NCI-H2171 treated with DMSO at 0.1 percent for 48 hours (cell line): ENCODE measurements around the gene IFI30.

Experiments
- DNase-seq: peaks from one replicate; lab custom pipeline; 2025; lab: John Stamatoyannopoulos, UW

The IFI30 gene

DNA sequence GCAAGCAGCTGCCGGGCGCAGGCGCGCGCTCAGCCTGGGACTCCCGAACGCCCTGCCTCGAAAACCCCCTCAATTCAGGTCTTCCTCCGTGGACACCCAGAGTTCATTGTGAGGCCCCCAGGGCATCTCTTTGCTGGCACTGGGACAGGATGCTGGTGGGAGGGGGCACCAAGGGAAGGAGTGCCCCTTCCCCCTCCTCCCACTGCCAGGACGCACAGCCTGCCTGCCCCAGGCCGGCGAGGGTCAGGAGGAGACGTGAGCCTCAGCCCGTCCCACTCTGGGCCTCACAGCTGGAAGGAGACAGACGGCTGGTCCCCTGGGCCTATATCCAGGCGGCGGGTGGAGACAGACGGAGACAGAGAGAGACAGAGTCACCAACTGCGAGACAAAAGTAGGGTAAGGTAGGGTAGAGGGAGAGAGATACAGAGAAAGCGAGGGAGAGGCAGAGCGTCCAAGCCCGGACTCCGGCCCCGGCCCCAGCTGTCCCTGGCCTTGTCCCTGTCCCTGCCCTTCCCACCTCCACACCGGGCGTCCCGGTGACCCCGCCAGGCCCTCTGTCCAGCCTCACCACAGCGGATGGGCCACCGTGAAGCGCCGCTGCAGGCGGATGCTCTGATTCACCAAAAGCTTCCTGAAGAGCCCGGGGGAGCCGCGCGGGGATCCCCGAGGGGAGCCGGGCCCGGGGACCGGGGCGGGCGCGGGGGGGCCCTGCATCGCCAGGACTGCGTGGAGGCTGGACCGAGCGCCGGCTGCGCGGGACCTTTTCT lies 52.3 kb downstream of the IFI30 start, which contains the start of gene PDE4C:
PDE4C (minus strand) TSS at position 737 of the 767 bp plus-strand sequence; CDS start at position 714, 23 bp downstream.
- DNase-seq, result peak; percentile 45

DNA sequence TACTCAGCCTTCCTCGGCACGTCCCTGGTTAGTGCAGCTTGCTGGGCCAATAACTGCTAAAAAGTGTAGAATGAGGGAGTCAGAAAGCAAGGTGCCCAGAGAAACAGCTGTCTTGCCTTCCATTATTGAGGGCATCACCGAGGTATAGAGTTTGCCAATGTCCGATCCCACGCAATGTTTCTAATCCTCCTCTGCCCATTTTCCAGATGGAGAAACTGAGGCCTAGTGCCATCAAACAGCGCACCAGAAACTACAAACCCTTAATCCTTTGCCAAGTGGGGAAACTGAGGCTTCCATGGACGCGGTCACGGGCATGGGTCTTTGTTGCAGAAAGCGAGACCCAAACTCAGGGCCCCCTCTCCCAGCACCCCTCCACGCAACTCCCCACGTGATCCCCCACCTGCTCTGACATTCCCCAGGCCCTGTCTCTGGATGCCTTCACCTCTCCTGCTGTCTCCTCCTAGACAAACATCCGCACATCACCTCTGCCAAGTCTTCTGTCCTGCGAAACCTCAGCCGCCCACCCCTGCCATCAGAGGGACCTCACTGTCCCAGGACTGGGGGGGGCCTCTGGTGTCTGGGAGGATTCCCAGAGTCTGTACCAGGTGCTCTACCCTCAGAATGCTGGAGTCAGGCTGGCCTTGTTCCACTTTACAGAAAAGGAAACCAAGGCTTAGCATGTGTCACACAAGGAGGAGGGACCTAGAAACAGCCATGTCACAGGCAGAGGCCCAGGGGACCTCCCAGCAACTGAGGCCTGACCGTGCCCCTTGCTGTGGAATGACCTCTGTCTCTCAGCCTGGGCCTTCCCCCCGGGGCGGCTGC lies 53.6 kb downstream of the IFI30 start:
- DNase-seq, result no peak
